ENCODE data around the gene CSNK2B.

DNA sequence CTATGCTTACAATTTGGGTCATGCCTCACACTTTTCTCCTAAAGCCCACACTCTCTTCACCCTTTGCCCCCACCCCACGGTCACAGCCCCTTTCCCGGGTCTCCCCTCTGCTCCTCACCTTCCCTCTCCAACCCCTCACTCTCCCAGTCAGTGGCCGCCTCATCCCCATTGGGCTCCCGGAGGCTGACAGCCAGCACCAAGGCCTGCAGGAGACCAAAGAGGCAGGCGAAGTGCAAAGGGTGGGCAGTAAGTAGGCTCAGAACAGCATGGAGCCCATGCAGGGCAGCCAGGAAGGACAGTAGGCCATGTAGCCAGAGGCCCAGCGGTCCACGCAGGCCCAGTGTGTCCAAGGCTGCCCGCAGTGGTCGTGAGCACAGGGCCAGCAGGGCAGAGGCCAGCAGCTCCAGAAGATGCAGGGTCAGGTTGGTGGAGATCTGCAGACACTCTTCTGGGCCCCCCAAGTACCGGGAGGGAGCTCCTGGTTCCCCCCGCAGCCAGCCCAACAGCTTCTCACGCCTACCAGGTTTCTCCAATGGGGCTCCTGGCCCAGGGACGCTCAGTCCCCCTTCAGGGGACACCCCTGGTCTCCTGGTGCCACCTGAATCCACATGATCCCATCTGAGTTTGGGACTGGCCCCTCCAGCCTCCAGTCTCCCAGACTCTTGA lies 6.8 kb upstream of the CSNK2B start:
- no peak for TF ChIP-seq POLR2AphosphoS5 (IDR thresholded peaks at IDR 0.05; ENCODE audit: low read depth, low read length)
- TF ChIP-seq, protein P1, sequence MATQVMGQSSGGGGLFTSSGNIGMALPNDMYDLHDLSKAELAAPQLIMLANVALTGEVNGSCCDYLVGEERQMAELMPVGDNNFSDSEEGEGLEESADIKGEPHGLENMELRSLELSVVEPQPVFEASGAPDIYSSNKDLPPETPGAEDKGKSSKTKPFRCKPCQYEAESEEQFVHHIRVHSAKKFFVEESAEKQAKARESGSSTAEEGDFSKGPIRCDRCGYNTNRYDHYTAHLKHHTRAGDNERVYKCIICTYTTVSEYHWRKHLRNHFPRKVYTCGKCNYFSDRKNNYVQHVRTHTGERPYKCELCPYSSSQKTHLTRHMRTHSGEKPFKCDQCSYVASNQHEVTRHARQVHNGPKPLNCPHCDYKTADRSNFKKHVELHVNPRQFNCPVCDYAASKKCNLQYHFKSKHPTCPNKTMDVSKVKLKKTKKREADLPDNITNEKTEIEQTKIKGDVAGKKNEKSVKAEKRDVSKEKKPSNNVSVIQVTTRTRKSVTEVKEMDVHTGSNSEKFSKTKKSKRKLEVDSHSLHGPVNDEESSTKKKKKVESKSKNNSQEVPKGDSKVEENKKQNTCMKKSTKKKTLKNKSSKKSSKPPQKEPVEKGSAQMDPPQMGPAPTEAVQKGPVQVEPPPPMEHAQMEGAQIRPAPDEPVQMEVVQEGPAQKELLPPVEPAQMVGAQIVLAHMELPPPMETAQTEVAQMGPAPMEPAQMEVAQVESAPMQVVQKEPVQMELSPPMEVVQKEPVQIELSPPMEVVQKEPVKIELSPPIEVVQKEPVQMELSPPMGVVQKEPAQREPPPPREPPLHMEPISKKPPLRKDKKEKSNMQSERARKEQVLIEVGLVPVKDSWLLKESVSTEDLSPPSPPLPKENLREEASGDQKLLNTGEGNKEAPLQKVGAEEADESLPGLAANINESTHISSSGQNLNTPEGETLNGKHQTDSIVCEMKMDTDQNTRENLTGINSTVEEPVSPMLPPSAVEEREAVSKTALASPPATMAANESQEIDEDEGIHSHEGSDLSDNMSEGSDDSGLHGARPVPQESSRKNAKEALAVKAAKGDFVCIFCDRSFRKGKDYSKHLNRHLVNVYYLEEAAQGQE (IDR thresholded peaks at IDR 0.05; ENCODE audit: insufficient read depth in 1 of 2, low read depth in 2 of 2, low read length in 1 of 2): no peak

All from Panc1 (cell line).